NCI-H69 (cell line): Measurements from ENCODE around the gene PARVB.
A peak's percentile ranks its signal among the peaks of the same experiment; 100 is the strongest.

ENCODE experiments used
- DNase-seq: peaks from one replicate; lab custom pipeline; 2025; lab: John Stamatoyannopoulos, UW

The PARVB gene

DNA sequence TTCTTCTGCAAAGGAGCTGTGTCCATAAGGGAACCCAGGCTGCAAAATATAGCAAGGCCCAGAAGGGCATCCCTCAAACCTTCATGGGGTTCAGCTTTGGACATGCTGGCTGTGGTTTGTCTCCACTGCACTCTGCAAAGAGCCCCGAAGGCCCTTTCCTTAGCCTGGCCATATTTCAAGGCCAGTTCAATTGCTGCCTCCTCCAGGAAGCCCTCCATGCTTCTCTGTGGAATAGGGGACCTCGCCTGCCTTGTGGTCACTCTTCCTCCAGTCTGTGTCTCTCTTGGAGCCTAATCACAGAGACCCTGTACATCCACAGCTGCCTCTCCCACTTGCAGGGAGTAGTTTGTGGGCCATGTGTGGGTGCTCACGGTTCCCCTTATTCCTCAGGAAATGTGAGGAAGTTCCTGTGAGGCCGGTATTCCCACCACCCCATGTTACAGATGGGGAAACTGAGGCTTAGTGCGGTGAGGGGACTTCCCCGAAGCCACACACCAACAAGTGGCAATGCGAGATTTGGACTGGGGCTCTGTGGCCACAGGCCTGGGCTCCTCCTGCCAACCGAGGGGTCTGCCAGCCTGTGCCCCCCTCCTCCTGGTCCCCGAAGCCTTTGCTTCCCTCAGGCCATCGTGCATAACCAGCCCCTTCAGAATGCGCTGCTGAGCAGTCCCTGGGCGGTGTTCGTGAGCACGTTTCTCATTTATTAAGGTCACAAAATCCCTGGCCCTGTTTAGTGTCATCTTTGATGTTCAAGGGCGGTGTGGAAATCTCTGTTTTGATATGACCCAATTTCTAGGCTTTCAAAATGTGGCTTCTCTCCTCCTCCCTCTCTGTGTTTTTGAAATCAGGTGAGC lies 65.8 kb downstream of the PARVB start:
- no peak for DNase-seq

DNA sequence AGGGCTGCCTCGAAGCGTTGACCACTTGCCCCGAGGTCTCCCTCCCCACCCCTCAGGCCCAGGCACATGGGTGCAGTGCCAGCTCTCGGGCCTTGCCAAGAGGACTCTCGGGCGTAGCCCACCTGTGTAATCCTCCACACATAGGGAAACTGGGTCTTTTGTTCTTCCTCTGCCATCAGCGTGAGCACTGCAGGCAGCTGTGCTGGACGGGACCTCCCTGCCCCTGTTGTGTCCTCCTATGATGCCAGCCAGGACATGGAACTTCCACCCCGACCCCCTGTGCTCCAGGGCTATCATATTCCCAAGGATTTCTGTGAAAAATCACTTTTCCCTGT lies 66.4 kb downstream of the PARVB start:
- no peak for DNase-seq

DNA sequence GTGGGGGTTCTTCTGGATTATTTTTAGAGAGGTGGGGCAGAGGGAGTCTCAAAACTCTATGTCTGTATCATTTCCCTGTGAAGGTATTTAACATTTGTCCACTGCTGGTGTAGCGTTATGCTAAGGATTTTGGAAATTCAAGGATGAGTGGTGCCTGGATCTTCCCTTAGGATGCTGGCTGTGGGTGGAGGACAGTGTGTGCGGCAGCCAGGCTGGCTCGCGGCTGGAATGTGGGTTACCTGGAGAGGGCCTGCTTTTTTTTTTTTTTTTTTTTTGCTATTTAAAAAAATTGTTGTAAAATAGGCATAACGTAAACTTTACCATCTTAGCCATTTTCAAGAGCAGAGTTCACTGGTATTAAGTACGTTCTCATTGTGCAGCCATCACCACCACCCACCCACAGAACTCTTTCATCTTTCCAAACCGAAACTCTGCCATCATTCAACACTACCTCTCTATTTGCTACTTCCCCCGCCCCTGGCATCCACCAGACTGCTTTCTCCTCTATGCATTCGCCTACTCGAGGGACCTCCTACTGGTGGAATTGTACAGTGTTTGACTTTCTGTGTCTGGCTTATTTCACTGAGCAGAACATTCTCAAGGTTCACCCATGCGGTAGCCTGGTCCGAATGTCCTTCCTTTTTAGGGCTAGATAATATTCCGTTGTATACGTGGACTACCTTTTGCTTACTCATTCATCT lies 67.1 kb downstream of the PARVB start:
- peak; percentile 7 for DNase-seq

DNA sequence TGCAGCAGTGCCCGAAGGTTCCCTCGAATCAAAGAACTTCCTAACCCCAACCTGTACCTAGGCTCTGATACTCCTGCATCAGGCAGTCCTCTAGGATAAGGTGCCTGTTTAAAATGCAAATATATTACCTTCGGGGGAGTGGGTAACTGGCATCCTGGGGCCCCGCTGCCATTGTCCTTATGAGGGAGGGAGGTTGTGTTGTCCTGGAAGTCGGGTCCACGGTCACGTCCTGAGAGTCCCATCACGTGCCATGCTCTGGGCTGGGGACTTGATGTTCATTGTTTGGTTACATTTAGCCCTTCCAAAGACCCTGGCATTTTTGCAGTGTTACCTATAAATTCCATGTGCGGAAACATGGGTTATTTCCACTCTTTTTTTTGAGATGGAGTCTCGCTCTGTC lies 67.6 kb downstream of the PARVB start:
- DNase-seq, result no peak

DNA sequence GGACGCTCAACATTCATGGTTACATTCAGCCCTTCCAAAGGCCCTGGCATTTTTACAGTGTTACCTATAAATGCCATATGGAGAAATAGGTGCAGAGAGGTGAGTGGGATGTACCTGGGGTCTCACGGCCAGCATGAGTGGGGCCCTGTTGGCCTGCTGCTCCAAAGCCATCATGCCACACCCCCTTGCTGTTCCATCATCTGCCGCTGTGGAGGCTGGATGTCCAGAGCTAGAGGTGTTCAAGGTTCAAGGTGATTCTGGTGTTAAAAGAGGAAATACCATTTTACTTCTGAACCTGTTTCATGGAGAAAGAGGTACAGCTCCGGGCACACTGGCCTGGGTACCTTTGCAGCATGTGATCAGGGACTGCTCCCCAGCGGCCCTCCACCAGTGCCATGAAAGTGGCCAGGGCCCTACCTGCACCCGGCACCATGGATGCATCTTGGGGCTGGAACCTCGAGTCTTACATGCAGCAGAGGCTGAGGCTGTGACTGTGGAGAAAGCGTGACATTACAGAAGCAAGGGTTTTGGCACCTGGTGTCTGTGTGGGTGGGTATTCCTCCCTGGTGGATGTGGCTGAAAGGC lies 68.6 kb downstream of the PARVB start:
- no peak for DNase-seq

DNA sequence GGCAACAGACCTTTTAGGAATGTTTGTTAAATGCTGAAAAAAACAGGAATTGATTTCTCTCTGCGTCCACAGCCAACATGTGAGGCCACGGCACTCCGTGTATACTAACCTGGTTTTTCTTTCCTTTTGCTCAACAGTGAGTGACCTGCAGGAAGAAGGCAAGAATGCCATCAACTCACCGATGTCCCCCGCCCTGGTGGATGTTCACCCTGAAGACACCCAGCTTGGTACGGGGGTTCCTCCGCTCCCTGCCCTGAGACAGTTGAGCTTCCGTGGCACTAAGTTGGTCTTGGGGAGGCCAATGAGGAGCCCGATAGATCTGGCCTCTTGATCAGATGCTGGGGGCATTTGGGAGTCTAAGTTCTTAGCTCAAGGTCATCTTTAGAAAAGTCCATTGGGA lies 69.7 kb downstream of the PARVB start:
- no peak for DNase-seq

DNA sequence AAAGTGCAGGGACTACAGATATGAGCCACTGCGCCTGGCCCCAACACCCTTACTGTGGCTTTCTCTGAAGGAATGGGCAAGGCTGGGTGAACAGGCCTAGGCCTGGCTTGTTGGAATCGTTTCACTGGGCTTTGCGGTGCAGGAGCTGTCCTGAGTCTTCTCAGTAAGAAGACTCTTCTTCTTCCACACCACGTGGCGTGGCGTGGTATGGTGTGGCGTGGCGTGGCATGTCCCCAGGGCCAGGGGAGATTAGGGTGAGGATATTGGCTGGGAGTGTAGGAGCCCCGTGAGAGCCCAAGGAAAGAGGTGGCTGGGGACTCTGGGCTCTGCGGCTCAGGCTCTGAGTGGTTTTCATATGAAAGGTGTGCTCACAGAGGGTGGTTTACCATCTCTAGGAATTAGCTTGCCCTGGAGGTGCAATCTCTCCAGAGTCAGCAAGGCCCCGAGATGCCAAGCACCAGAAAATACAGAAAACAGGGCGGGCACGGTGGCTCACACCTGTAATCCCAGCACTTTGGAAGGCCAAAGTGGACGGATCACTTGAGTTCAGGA lies 70.7 kb downstream of the PARVB start:
- DNase-seq, result no peak

DNA sequence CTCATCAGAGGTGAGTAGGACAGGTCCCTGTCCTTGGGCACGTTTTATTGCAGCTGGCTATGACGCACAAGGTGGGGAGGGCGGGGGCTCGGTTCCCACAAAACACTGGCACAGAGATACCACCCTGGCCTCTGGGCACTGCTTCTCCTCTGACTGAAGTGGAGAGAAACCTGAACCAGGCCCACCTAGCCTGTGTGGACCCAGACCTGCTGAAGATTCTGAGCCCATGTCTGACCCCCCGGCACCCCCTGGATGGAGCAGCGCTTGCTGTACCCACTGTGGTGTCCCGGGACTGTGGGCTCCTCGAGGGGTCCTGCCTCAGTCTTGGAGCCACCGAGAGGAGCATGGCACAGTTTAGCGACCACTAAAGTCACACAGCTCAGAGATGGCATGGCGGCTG lies 72.6 kb downstream of the PARVB start:
- no peak for DNase-seq

DNA sequence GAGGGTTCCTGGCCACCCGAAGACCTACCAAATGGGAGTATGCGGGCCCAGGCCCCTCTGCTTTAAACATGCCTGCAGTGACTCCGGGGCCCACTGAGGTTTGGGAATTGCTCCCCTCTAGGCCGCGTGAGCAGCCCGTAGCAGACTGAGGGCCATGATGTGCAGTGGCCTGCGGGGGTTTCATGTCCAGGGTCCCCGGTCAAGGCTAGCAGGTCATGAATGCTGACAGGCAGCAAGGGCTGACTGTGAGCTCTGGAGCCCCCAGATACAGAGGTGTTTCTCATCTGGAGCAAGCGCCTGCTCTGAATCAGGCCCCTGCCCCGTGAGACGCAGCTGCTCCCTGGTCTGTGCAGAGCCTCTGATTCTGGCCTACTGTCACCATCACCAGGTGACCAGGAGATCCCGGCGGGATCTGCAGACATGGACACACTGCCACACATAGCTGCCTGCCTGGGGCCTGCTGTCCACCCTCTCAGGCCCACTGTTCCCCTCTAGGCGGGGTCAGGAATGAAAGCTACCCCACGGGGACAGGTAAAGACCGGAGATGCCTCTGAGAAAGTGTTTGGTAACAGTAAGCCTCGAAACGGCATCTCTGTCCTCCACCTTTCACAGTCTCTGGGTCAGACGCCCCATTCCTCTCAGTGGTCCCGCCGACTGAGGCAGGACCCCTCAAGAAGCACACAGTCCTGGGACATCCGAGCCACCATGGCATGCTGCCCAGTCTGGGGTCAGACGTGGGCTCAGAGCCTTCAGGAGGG lies 73.3 kb downstream of the PARVB start:
- no peak for DNase-seq

DNA sequence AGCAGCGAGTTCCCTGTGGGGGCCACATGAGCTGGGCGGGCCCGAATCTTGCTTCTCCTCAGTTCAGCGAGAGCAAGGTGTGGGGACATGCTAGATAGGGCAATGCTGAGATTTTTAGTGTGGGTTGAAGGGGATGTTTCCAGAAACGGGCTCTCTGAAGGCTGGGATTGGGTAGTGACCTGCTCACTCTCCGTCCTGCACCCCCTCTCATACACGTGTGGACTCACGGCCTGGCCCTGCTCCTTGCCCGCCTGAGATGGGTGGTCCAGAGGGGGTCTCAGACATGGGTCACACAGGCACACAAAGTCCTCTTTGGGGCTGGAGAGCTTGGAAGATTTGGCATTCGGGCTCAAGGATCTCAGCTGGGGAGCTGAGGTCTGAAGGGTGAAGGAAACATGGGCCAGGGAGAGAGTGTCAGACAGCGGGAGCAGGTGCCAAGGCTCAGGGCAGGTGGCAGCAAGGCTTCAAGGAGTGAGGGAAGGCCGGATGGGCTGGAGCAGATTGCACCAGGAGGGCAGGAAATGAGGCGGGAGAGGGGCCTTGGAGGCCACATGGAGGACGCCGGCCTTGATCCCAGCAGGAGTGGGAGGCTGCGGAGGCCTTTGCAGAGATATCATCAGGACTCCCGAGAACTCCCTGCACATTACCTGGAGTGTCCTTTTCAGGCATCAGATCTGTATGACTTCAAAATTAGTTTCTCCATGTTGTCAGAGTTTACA lies 74.1 kb downstream of the PARVB start:
- DNase-seq, result no peak

DNA sequence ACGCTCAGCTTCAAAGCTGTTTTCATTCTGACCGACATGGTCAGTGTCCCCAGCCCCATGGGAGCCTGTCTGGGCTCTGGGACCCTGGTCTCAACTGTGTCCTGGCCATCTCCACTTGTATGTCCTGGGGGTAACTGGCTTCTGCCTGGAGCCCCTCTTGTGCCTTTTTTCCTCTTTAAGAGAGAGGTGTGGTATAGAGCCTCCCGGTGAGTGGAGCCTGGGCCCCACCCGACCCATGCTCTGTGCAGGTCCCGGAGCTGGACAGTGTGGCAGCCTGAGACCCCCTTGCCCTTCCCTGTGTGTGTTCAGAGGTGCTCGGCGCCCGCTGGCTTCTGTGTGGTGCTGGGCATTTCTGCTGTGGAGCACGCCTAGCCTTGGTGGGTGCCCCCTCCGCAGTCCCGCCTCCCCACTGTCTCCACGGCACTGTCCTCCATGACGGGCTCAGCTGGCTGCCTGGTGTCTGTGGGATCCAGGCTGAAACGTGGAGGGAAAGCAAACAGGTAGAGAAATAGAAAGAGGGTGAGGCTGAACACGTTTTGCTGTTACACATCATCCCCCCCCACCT lies 74.9 kb downstream of the PARVB start:
- no peak for DNase-seq

DNA sequence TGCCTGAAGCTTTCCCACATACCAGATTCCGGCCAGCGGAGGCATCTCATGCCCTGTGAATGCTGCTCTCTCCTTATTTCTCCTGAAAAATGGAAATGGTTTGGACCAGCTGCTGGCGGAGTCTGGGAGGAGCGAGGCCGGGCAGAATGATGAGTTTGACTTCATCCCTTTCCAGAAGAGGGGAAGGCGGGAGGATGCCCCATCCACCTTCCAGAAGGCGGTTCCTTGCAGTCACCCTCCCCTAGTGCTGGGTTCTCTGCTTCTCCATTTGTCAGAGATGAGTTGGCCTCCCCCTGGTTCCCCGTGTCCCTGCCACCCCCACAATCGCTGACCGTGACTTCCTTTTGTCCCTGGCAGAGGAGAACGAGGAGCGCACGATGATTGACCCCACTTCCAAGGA lies 75.6 kb downstream of the PARVB start:
- no peak for DNase-seq

DNA sequence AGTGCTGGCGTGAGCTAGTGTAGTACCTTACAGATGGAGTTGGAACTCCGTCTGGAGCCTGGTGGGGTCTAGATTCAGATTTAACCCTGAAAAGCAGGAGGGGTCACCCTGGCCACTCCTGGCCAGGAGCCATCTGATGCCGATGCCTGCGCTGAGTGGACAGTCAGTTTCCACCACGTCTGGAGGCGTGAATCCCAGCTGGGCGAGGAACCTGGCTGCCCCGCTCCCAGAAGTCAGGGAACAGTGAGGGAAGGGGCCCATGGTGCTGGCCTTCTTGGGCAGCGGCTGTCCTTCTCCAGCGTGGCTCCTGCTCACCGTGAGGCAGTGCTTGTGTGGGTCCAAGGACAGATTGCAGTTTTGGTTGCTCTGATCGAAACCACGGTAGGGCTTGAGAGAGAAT lies 76.3 kb downstream of the PARVB start:
- DNase-seq, result no peak

DNA sequence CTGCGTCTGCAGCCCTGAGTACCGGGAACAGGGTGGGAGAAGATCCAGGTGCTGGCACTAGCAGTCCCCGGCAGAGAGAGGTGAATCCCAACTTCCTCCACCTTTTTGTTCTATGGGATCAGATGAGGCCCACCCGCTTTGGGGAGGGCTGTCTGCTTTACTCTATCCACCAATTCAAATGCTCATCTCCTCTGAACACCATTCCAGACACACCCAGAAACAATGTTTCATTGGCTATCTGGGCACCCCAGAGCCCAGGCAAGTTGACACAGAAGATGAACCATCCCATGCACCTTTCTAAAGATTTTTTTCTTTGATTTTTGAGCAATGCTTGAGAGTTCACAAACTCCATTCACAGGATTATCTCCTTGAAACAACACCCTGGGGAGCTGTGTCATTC lies 78.0 kb downstream of the PARVB start:
- no peak for DNase-seq

DNA sequence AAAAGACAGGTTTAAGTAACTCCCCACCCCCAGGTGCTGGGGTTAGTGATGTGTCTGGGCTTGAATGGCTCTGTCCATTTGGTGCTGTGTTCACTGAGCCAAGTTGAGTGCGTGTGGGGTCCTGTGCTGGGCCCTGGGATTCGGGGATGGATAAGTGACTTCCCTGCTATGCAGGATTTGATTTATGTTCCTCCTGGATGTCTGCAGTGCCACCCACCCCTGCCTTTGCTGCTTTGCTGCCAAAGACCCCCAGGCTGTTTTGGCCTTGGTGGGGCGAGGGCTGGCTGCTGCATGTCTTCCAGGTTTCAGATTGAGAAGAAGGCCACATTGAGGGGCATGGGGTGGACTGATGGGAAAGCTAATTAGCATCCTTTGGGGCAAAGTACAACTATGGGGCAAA lies 78.8 kb downstream of the PARVB start:
- no peak for DNase-seq

DNA sequence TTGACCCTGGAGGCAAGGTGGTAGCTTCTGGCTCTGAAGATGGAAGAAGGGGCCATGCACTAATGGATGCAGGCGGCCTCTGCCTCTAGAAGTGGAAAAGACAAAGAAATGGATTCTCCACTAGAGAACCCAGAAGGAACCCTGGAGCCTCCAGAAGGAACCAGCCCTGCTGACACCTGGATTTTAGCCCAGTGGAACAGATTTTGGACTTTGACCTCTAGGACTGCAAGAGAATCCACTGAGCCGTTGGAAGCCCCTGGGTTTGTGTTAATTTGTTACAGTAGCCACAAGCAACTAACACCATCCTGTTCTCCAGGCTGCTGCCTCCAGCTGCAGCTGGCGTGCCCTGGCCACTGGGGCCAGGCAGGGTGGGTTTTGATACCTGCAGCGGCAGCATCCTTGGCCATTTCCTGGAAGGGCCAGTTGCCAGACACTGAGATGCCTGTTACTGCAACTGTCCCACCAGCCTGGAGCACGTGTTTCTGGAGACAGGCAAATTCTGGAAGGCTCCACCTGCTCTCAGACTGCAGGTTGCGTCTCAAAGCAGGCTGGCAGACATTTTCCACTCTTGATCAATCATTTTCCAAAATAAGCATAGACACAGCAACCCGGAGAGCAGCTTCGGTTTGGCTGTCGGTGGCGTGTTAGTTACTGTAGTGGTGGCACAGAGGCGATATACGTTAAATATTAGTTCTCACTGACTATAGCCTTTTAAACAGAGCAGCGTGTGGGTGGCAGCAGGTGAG lies 79.8 kb downstream of the PARVB start:
- DNase-seq, result no peak

DNA sequence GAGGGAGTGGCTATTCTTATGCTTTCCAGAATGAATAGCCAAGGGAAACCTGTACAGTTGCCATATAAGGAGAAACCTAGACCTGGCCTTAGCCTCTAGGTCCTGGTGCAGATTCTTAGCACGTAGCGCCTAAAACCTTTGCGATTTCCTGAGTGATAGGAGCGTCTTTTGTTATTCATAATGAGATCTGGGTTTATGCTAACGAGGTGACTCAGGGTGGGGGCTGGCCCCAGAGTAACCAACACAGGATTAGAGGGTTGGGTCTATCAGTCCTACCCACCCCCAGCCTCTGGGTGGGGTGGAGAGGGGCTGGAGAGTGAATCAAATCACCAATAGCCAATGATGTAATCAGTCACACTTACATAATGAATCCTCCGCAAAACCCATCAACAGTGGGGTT lies 83.2 kb downstream of the PARVB start:
- no peak for DNase-seq

DNA sequence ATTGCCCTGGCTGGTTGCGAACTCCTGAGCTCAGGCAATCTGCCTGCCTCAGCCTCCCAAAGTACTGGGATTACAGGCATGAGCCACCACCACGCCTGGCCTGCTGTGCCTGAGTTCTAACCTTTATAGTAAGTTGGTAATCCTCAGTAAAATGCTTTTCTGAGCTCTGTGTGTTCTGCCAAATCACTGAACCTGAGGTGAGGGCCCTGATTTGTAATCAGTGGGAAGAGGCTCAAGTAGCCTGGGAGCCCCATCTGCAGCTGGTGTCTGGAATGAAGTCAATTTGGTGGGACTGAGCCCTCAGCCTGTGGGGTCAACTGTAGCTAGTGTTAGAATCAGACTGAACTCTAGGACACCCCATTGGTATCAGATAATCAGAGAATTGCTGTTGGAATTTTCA lies 84.0 kb downstream of the PARVB start:
- no peak for DNase-seq

DNA sequence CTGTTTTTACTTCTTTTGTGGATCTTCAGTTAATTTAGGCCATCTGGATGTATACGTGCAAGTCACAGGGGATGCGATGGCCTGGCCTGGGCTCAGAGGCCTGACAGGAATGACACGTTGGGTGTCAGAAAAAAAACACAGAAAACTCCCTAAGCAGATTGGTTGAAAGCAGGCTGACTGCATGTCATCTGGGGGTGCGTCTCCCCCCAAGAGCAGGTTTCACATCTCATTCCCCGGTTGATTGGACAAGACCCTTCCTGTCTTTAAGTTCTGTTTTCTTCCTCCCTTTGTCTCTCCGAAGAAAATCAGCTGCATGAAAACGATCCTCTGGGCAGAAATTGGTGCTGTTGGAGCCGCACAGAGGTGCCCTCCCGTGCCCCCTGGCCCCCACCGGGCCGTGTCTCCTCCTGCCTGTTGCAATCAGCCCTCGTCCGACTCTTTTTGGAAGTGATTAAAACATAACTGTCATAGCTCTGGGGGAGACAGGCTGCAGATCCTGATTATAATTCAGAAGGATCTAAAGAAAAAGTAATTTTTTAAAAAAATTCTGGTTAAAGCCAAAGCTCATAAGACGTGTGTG lies 84.8 kb downstream of the PARVB start:
- no peak for DNase-seq

DNA sequence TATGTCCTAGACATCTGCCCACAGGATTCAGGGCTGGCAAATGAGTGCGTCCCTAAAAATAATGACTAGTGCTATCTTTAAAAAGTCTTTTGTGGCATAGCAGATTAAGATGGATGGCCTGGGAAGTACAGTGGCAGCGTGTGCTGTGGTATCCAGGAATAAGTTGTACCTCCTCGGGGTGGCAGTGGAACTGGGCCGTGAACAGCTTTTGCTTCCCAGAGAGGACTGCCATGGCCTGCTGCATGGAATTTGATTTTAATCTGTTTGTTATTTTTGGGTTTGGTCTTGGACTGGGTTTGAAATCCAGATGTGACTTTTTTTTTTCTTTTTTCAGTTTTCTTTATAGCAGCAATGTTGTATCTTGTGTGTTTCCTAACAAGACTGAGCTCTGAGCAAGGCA lies 85.3 kb downstream of the PARVB start:
- DNase-seq, result no peak
